HepG2 (cell line): ENCODE data around the gene LTA4H. TPM values are rescaled to one million over a fixed set of nuclear protein-coding genes. Genes with fewer than 3 reads are reported as not detected.

Source experiments
- ADNP ChIP-seq: sonication (generic); formaldehyde crosslinking; IDR thresholded peaks from 2 replicates; pipeline ENCODE4 v1.4.0; 2020; ENCODE audit warnings: missing genetic modification reagents
- HNF4G ChIP-seq, 2 experiments: sonication (generic) in 1 of 2; formaldehyde crosslinking in 1 of 2; IDR thresholded peaks; 2 replicates each; pipeline versions ENCODE4 v1.4.0 to v1.6.1; 2011 to 2020; ENCODE audit warnings: borderline replicate concordance in 2 of 2, low read depth in 2 of 2, mild to moderate bottlenecking in 2 of 2, low read length in 1 of 2, missing genetic modification reagents in 1 of 2, moderate library complexity in 1 of 2
- HOXA7 ChIP-seq: sonication (generic); formaldehyde crosslinking; IDR thresholded peaks from 2 replicates; pipeline ENCODE4 v1.8.1; 2022; ENCODE audit warnings: mild to moderate bottlenecking, missing genetic modification reagents, moderate library complexity
- ISL2 ChIP-seq: sonication (generic); formaldehyde crosslinking; IDR thresholded peaks from 2 replicates; pipeline ENCODE4 v1.5.0; 2020; ENCODE audit warnings: missing genetic modification reagents
- MBNL3 ChIP-seq: fragments of 250-450 bp; sonication (Bioruptor Pico); conservative IDR thresholded peaks from 2 replicates; pipeline ENCODE4 v1.8.0; 2022; ENCODE audit warnings: mild to moderate bottlenecking, inconsistent platforms
- MIXL1 ChIP-seq: IDR thresholded peaks from 2 replicates; pipeline ENCODE4 v1.6.1; 2016
- PAXIP1 ChIP-seq: sonication (generic); formaldehyde crosslinking; conservative IDR thresholded peaks from 2 replicates; pipeline ENCODE4 v1.4.0; 2020; ENCODE audit warnings: mild to moderate bottlenecking, missing genetic modification reagents, moderate library complexity
- PLRG1 ChIP-seq: fragments of 450-650 bp; conservative IDR thresholded peaks from 2 replicates; pipeline ENCODE4 v1.6.1; 2016
- POGZ ChIP-seq: sonication (generic); formaldehyde crosslinking; IDR thresholded peaks from 2 replicates; pipeline ENCODE4 v1.4.0; 2020; ENCODE audit warnings: mild to moderate bottlenecking, missing genetic modification reagents
- SUZ12 ChIP-seq: fragments of 150-350 bp; IDR thresholded peaks from 2 replicates; pipeline ENCODE4 v1.6.1; 2014; ENCODE audit warnings: low read depth, low read length
- U2AF1 ChIP-seq: fragments of 200-400 bp; formaldehyde crosslinking; optimal IDR thresholded peaks from 2 replicates; pipeline ENCODE3; 2017; ENCODE audit warnings: mild to moderate bottlenecking, low read depth, low read length
- XRCC5 ChIP-seq: fragments of 200-400 bp; formaldehyde crosslinking; optimal IDR thresholded peaks from 2 replicates; pipeline ENCODE3; 2017; ENCODE audit warnings: mild to moderate bottlenecking, low read length
- ZFP36L1 ChIP-seq: sonication (generic); formaldehyde crosslinking; IDR thresholded peaks from 2 replicates; pipeline ENCODE4 v1.8.0; 2022; ENCODE audit warnings: mild to moderate bottlenecking, missing genetic modification reagents, moderate library complexity
- ZKSCAN1 ChIP-seq: fragments of 150-350 bp; IDR thresholded peaks from 2 replicates; pipeline ENCODE4 v1.6.1; 2014; ENCODE audit warnings: low read length
- ZNF17 ChIP-seq: sonication (generic); formaldehyde crosslinking; IDR thresholded peaks from 2 replicates; pipeline ENCODE4 v1.5.0; 2020; ENCODE audit warnings: mild to moderate bottlenecking, missing genetic modification reagents
- ZNF281 ChIP-seq: sonication (generic); formaldehyde crosslinking; IDR thresholded peaks from 2 replicates; pipeline ENCODE4 v1.4.0; 2020; ENCODE audit warnings: missing genetic modification reagents, borderline replicate concordance
- ZNF317 ChIP-seq: sonication (generic); formaldehyde crosslinking; IDR thresholded peaks from 2 replicates; pipeline ENCODE4 v1.5.0; 2020; ENCODE audit warnings: mild to moderate bottlenecking, missing genetic modification reagents
- ZNF432 ChIP-seq: sonication (generic); formaldehyde crosslinking; IDR thresholded peaks from 2 replicates; pipeline ENCODE4 v1.5.0; 2020; ENCODE audit warnings: missing genetic modification reagents, mild to moderate bottlenecking, borderline replicate concordance
- ZNF446 ChIP-seq: sonication (generic); formaldehyde crosslinking; IDR thresholded peaks from 2 replicates; pipeline ENCODE4 v1.5.0; 2020; ENCODE audit warnings: mild to moderate bottlenecking, missing genetic modification reagents
- ZNF512B ChIP-seq: sonication (generic); formaldehyde crosslinking; IDR thresholded peaks from 2 replicates; pipeline ENCODE4 v1.5.1; 2020; ENCODE audit warnings: missing genetic modification reagents, mild to moderate bottlenecking, borderline replicate concordance
- polyA plus RNA-seq, 8 experiments: library from polyadenylated mRNA; depleted of rRNA in 3 of 8; stranded (reverse) in 7 of 8; unstranded in 1 of 8; fragments of >200 nt; fragmentation: Illumina TruSeq in 4 of 8; extraction: Trizol in 4 of 8; gene quantifications; 2 replicates each; pipeline versions ENCODE4 v1.2.1 to v1.2.3, GENCODE V29; 2011 to 2016; ENCODE audit warnings: low read depth in 4 of 8, missing spikeins in 1 of 8, mixed read lengths in 1 of 8; ENCODE audit not compliant: insufficient read depth in 1 of 8
- total RNA-seq, 5 experiments: library from RNA; depleted of rRNA; stranded (reverse); fragments of >200 nt; fragmentation: Illumina TruSeq; extraction: Trizol; gene quantifications; 2 replicates each; pipeline ENCODE4 v1.2.3, GENCODE V29; 2016; ENCODE audit warnings: low read depth in 1 of 5

LTA4H gene
- total and polyA plus RNA-seq, 2 of the 13 experiments (the other 11 are each of a cell fraction or from before 2014, with no cell fraction given), result 87.5 to 90.4 TPM

- peak; percentile 89 for TF ChIP-seq PAXIP1 (CRISPR knock-in tag)
- peak; percentile 81 for TF ChIP-seq HNF4G (IDR thresholded peaks at IDR 0.05; ENCODE audit: borderline replicate concordance, low read depth, low read length)
- peak; percentile 76; the same call in 1 of the 2 replicates for TF ChIP-seq HNF4G (CRISPR knock-in tag; IDR thresholded peaks at IDR 0.05; ENCODE audit: borderline replicate concordance, low read depth)
- TF ChIP-seq XRCC5, result no peak
- no peak for TF ChIP-seq SUZ12
- no peak for TF ChIP-seq HOXA7 (CRISPR knock-in tag)
- no peak for TF ChIP-seq ZNF432 (CRISPR knock-in tag)
- TF ChIP-seq ZNF446 (CRISPR knock-in tag), result no peak
- TF ChIP-seq ZNF281 (CRISPR knock-in tag), result peak; percentile 12; the same call in 1 of the 2 replicates
- TF ChIP-seq ZNF512B (CRISPR knock-in tag), result no peak
- TF ChIP-seq MBNL3, result no peak
- TF ChIP-seq ZKSCAN1, result no peak
- TF ChIP-seq PLRG1, result no peak
- TF ChIP-seq U2AF1, result no peak
- TF ChIP-seq ISL2 (CRISPR knock-in tag), result no peak; the same call in none of the 2 replicates
- no peak for TF ChIP-seq ZFP36L1
- peak; percentile 74 for TF ChIP-seq POGZ
- TF ChIP-seq ZNF317 (CRISPR knock-in tag), result no peak
- no peak for TF ChIP-seq ZNF17 (CRISPR knock-in tag)
- TF ChIP-seq MIXL1 (CRISPR knock-in tag), result peak; percentile 62
- no peak for TF ChIP-seq ADNP
Observed at GRCh38 chr12:95966287-95966870, 69.0 kb downstream of the LTA4H start (continued).
